Colonic mucosa (tissue), 4 donors: ENCODE measurements around the gene NFKBIB. TPM values are rescaled to one million over a fixed set of nuclear protein-coding genes. Genes with fewer than 3 reads are reported as not detected.
"Not testable (repeated sequence)": the region's sequence is repeated elsewhere in the genome, so short reads cannot be mapped to it uniquely, and the experiment has no call there.

ENCODE experiments used
- DNase-seq: peaks from one replicate; pipeline ENCODE4 v3.0.0-alpha.2; 2020
- H3K27ac ChIP-seq: fragments of 200-600 bp; one replicate; pipeline ENCODE4 v1.8.0; 2021
- H3K27me3 ChIP-seq: fragments of 200-600 bp; one replicate; pipeline ENCODE4 v1.8.0; 2021
- H3K36me3 ChIP-seq: fragments of 200-600 bp; one replicate; pipeline ENCODE4 v1.8.0; 2021
- H3K4me1 ChIP-seq: fragments of 200-600 bp; one replicate; pipeline ENCODE4 v1.8.0; 2021; ENCODE audit warnings: mild to moderate bottlenecking
- H3K4me3 ChIP-seq: fragments of 200-600 bp; one replicate; pipeline ENCODE4 v1.8.0; 2021
- H3K9ac ChIP-seq, 2 donors: one replicate each; pipeline ENCODE4 v1.7.0; 2013; ENCODE audit warnings: control low read depth in 2 of 2, low read depth in 2 of 2, low read length in 2 of 2
- H3K9me3 ChIP-seq: fragments of 200-600 bp; one replicate; pipeline ENCODE4 v1.8.0; 2021
- CTCF ChIP-seq: fragments of 200-600 bp; IDR thresholded peaks from one replicate; pipeline ENCODE4 v1.8.0; 2022; ENCODE audit warnings: antibody characterized with exemption, mild to moderate bottlenecking
- intact Hi-C: fragments of 100-400 bp; cut with DNase I; formaldehyde crosslinking; loops from one replicate; pipeline ENCODE4 v1.14.1; 2022
- total RNA-seq, 2 donors: library from RNA; stranded (reverse); fragmentation: NEBNext Ultra II Directional in 1 of 2; extraction: Animal tissue kit (Norgen Biotek cat#: 25700) in 1 of 2; gene quantifications; one replicate each; pipeline ENCODE4 v1.2.1, GENCODE V29; 2021
- donor health status: healthy.
- donor health status: DM: no; HTN: no; CAD: no.
- donor health status: DM: no; HTN: no; CAD: no.

The NFKBIB gene
- total RNA-seq, 2 donors from 2014 or later, result 40.7 to 52.4 TPM

- Histone ChIP-seq H3K36me3 (no peaks in the 10 kb centered on the region), H3K9me3 (no peaks in the 10 kb centered on the region), H3K4me1 (peaks cover 23% of the 10 kb centered on the region), H3K9ac (no peak overlapping the region), H3K27ac (no peak overlapping the region), H3K4me3 (no peak overlapping the region), H3K27me3 (no peaks in the 10 kb centered on the region)
- no peak for DNase-seq
- TF ChIP-seq CTCF, result no peak
- intact Hi-C loops, result no loop called here
Observed at GRCh38 chr19:38867171-38867780, 32.5 kb upstream of the NFKBIB start.

GRCh38 chr19:38868551-38868950 lies 31.2 kb upstream of the NFKBIB start:
- Histone ChIP-seq H3K27me3 (no peaks in the 10 kb centered on the region), H3K4me1 (peaks cover 12% of the 10 kb centered on the region), H3K27ac (no peak overlapping the region), H3K9me3 (no peaks in the 10 kb centered on the region), H3K36me3 (no peaks in the 10 kb centered on the region), H3K4me3 (no peak overlapping the region), H3K9ac (peak overlapping the region in 1 of 2 donors; percentile 14)
- no peak for DNase-seq
- intact Hi-C loops, result no loop called here
- no peak for TF ChIP-seq CTCF

GRCh38 chr19:38869160-38869835 lies 30.5 kb upstream of the NFKBIB start:
- Histone ChIP-seq H3K27ac (peak overlapping the region; percentile 1), H3K36me3 (no peaks in the 10 kb centered on the region), H3K9ac (peak overlapping the region; percentile 26 to 58), H3K27me3 (no peaks in the 10 kb centered on the region), H3K4me1 (peaks cover 9% of the 10 kb centered on the region), H3K9me3 (no peaks in the 10 kb centered on the region), H3K4me3 (peak overlapping the region; percentile 35)
- DNase-seq, result peak; percentile 41
- intact Hi-C loops, result no loop called here
- TF ChIP-seq CTCF, result no peak

GRCh38 chr19:38869836-38870607 lies 29.7 kb upstream of the NFKBIB start:
- peak; percentile 86 for DNase-seq
- peak overlapping the region; percentile 35 for H3K4me3 ChIP-seq
- H3K27me3 ChIP-seq, result no peaks in the 10 kb centered on the region
- intact Hi-C loops, result no loop called here
- H3K9ac ChIP-seq, result peak overlapping the region; percentile 26 to 58
- no peaks in the 10 kb centered on the region for H3K9me3 ChIP-seq
- TF ChIP-seq CTCF, result peak; percentile 83
- H3K36me3 ChIP-seq, result no peaks in the 10 kb centered on the region
- H3K27ac ChIP-seq, result peak overlapping the region; percentile 1
- peaks cover 5% of the 10 kb centered on the region for H3K4me1 ChIP-seq

GRCh38 chr19:38870612-38871011 lies 29.2 kb upstream of the NFKBIB start:
- H3K9ac ChIP-seq, result no peak overlapping the region
- no peak for TF ChIP-seq CTCF
- no peak for DNase-seq
- peaks cover 5% of the 10 kb centered on the region for H3K4me1 ChIP-seq
- no peaks in the 10 kb centered on the region for H3K9me3 ChIP-seq
- no peaks in the 10 kb centered on the region for H3K36me3 ChIP-seq
- no peaks in the 10 kb centered on the region for H3K27me3 ChIP-seq
- H3K27ac ChIP-seq, result no peak overlapping the region
- intact Hi-C loops, result no loop called here
- no peak overlapping the region for H3K4me3 ChIP-seq

GRCh38 chr19:38873400-38873799 lies 26.4 kb upstream of the NFKBIB start:
- H3K9ac ChIP-seq, H3K9me3 ChIP-seq, H3K4me1 ChIP-seq, H3K4me3 ChIP-seq, H3K27ac ChIP-seq, H3K36me3 ChIP-seq, DNase-seq, intact Hi-C loops, H3K27me3 ChIP-seq: not testable (repeated sequence)
